IPS-NIHi7 (cell line): Measurements from ENCODE around the gene PARP8.
"Not testable (repeated sequence)": the region's sequence is repeated elsewhere in the genome, so short reads cannot be mapped to it uniquely, and the experiment has no call there.

Experiments
- DNase-seq: peaks from one replicate; pipeline ENCODE4 v3.0.0; 2012; ENCODE audit warnings: mixed read lengths; ENCODE audit errors: extremely low spot score

The PARP8 gene

GRCh38 chr5:50666261-50667022 lies at the start of gene PARP8:
Gene PARP8, plus strand, starts transcription at chr5:50666637. Its CDS starts 459 bp downstream, at chr5:50667096.
- peak; percentile 60 for DNase-seq

GRCh38 chr5:50623666-50624065 lies 42.8 kb upstream of the PARP8 start:
- DNase-seq, result peak; percentile 16

- not testable (repeated sequence) for DNase-seq
Observed at GRCh38 chr5:50634866-50635265, 31.6 kb upstream of the PARP8 start.

- not testable (repeated sequence) for DNase-seq
Observed at GRCh38 chr5:50637576-50637975, 28.9 kb upstream of the PARP8 start.

- DNase-seq, result no peak
Observed at GRCh38 chr5:50646591-50646990, 19.8 kb upstream of the PARP8 start.

- no peak for DNase-seq
Observed at GRCh38 chr5:50647726-50648125, 18.7 kb upstream of the PARP8 start.

- no peak for DNase-seq
Observed at GRCh38 chr5:50653946-50654345, 12.5 kb upstream of the PARP8 start.

GRCh38 chr5:50655067-50655809 lies 11.2 kb upstream of the PARP8 start:
- DNase-seq, result no peak

GRCh38 chr5:50655810-50656205 lies 10.6 kb upstream of the PARP8 start:
- no peak for DNase-seq

- DNase-seq, result no peak
Observed at GRCh38 chr5:50657044-50657443, 9.4 kb upstream of the PARP8 start.

GRCh38 chr5:50658246-50658645 lies 8.2 kb upstream of the PARP8 start:
- no peak for DNase-seq

GRCh38 chr5:50663636-50664035 lies 2.8 kb upstream of the PARP8 start:
- no peak for DNase-seq

GRCh38 chr5:50665091-50665490 lies 1.3 kb upstream of the PARP8 start:
- no peak for DNase-seq

- not testable (repeated sequence) for DNase-seq
Observed at GRCh38 chr5:50665761-50666202, 655 bp upstream of the PARP8 start.

- DNase-seq, result peak; percentile 21
Observed at GRCh38 chr5:50667023-50667652, 701 bp downstream of the PARP8 start.

- peak; percentile 50 for DNase-seq
Observed at GRCh38 chr5:50667653-50668595, 1.5 kb downstream of the PARP8 start.

- not testable (repeated sequence) for DNase-seq
Observed at GRCh38 chr5:50668636-50669035, 2.2 kb downstream of the PARP8 start.

GRCh38 chr5:50672663-50673062 lies 6.2 kb downstream of the PARP8 start:
- no peak for DNase-seq

- not testable (repeated sequence) for DNase-seq
Observed at GRCh38 chr5:50673444-50673843, 7.0 kb downstream of the PARP8 start.

- DNase-seq, result no peak
Observed at GRCh38 chr5:50675385-50675784, 8.9 kb downstream of the PARP8 start.

GRCh38 chr5:50679554-50679953 lies 13.1 kb downstream of the PARP8 start:
- DNase-seq, result not testable (repeated sequence)
